NT2/D1 (cell line): ENCODE data around the gene TJP1.

Source experiments
- DNase-seq: peaks from one replicate; pipeline ENCODE4 v3.0.0-alpha.2; 2011; ENCODE audit warnings: low read depth, low spot score
- H3K27me3 ChIP-seq: 2 replicates; pipeline ENCODE4 v1.6.0; 2011; ENCODE audit warnings: mild to moderate bottlenecking; ENCODE audit not compliant: insufficient read length, insufficient read depth
- H3K36me3 ChIP-seq: 2 replicates; pipeline ENCODE4 v1.6.1; 2011; ENCODE audit warnings: mild to moderate bottlenecking, low read length, mixed read lengths; ENCODE audit not compliant: insufficient read depth, insufficient read length
- H3K4me1 ChIP-seq: 2 replicates; pipeline ENCODE4 v1.5.1; 2011; ENCODE audit not compliant: insufficient read depth, insufficient read length
- H3K4me3 ChIP-seq: 2 replicates; pipeline ENCODE4 v1.5.1; 2011; ENCODE audit warnings: low read depth; ENCODE audit not compliant: insufficient read length
- H3K9ac ChIP-seq: 2 replicates; pipeline ENCODE4 v1.6.0; 2011; ENCODE audit warnings: low read depth; ENCODE audit not compliant: insufficient read length
- H3K9me3 ChIP-seq: 2 replicates; pipeline ENCODE4 v1.5.1; 2011; ENCODE audit warnings: mild to moderate bottlenecking, low read length; ENCODE audit not compliant: insufficient read depth
- SUZ12 ChIP-seq: IDR thresholded peaks from 2 replicates; pipeline ENCODE4 v1.6.1; 2011; ENCODE audit not compliant: insufficient read length, insufficient read depth; ENCODE audit errors: extremely low read depth
- YY1 ChIP-seq: IDR thresholded peaks from 2 replicates; pipeline ENCODE4 v1.6.1; 2011; ENCODE audit not compliant: insufficient read length, insufficient read depth
- ZNF274 ChIP-seq: IDR thresholded peaks from 2 replicates; pipeline ENCODE4 v1.6.1; 2011; ENCODE audit warnings: mild to moderate bottlenecking, low read depth, low read length

TJP1 gene

GRCh38 chr15:29812384-29812694 lies 9.9 kb downstream of the TJP1 start:
- Histone ChIP-seq H3K4me1 (no peaks in the 10 kb centered on the region), H3K36me3 (peaks cover 6% of the 10 kb centered on the region), H3K9ac (no peak overlapping the region), H3K9me3 (no peaks in the 10 kb centered on the region), H3K4me3 (no peak overlapping the region), H3K27me3 (no peaks in the 10 kb centered on the region)
- DNase-seq = no peak
- no peak for TF ChIP-seq YY1
- no peak for TF ChIP-seq ZNF274
- TF ChIP-seq SUZ12 = no peak

- TF ChIP-seq ZNF274 = no peak
- TF ChIP-seq YY1 = no peak
- no peak for TF ChIP-seq SUZ12
- no peak for DNase-seq
- no peaks in the 10 kb centered on the region for H3K27me3 ChIP-seq
- no peaks in the 10 kb centered on the region for H3K4me1 ChIP-seq
- H3K4me3 ChIP-seq = no peak overlapping the region
- H3K9me3 ChIP-seq = no peaks in the 10 kb centered on the region
- no peak overlapping the region for H3K9ac ChIP-seq
- H3K36me3 ChIP-seq = peaks cover 6% of the 10 kb centered on the region
These were observed 10.4 kb downstream of the TJP1 start for GRCh38 chr15:29811691-29812383.

GRCh38 chr15:29805708-29806104 lies 16.6 kb downstream of the TJP1 start:
- Histone ChIP-seq H3K27me3 (no peaks in the 10 kb centered on the region), H3K4me1 (no peaks in the 10 kb centered on the region), H3K4me3 (no peak overlapping the region), H3K9ac (no peak overlapping the region), H3K36me3 (peaks cover 6% of the 10 kb centered on the region), H3K9me3 (no peaks in the 10 kb centered on the region)
- DNase-seq = no peak
- no peak for TF ChIP-seq YY1
- no peak for TF ChIP-seq SUZ12

GRCh38 chr15:29805043-29805707 lies 17.1 kb downstream of the TJP1 start:
- peaks cover 3% of the 10 kb centered on the region for H3K36me3 ChIP-seq
- DNase-seq = no peak
- H3K4me3 ChIP-seq = no peak overlapping the region
- no peaks in the 10 kb centered on the region for H3K27me3 ChIP-seq
- no peak overlapping the region for H3K9ac ChIP-seq
- TF ChIP-seq SUZ12 (no peak), ZNF274 (no peak), YY1 (no peak)
- no peaks in the 10 kb centered on the region for H3K9me3 ChIP-seq
- no peaks in the 10 kb centered on the region for H3K4me1 ChIP-seq

- Histone ChIP-seq H3K9me3 (no peaks in the 10 kb centered on the region), H3K4me3 (no peak overlapping the region), H3K36me3 (peaks cover 9% of the 10 kb centered on the region), H3K9ac (no peak overlapping the region), H3K27me3 (no peaks in the 10 kb centered on the region), H3K4me1 (no peaks in the 10 kb centered on the region)
- no peak for DNase-seq
- no peak for TF ChIP-seq SUZ12
- no peak for TF ChIP-seq YY1
- no peak for TF ChIP-seq ZNF274
These were observed 19.9 kb downstream of the TJP1 start for GRCh38 chr15:29802411-29802810.

GRCh38 chr15:29800491-29801366 lies 21.5 kb downstream of the TJP1 start:
- Histone ChIP-seq H3K27me3 (no peaks in the 10 kb centered on the region), H3K9me3 (no peaks in the 10 kb centered on the region), H3K4me3 (no peak overlapping the region), H3K9ac (no peak overlapping the region), H3K4me1 (no peaks in the 10 kb centered on the region), H3K36me3 (peaks cover 9% of the 10 kb centered on the region)
- TF ChIP-seq ZNF274 = no peak
- no peak for TF ChIP-seq YY1
- TF ChIP-seq SUZ12 = no peak
- no peak for DNase-seq

- Histone ChIP-seq H3K36me3 (peaks cover 13% of the 10 kb centered on the region), H3K9ac (no peak overlapping the region), H3K4me1 (no peaks in the 10 kb centered on the region), H3K4me3 (no peak overlapping the region), H3K9me3 (no peaks in the 10 kb centered on the region), H3K27me3 (no peaks in the 10 kb centered on the region)
- no peak for DNase-seq
- TF ChIP-seq ZNF274 = no peak
- TF ChIP-seq SUZ12 = no peak
- TF ChIP-seq YY1 = no peak
These were observed 22.4 kb downstream of the TJP1 start for GRCh38 chr15:29799859-29800258.
